Activated naive CD4-positive, alpha-beta T cell treated with anti-CD3 and anti-CD28 coated beads, Interleukin-2, amount 10 ng/mL, durations not matched to agents 7 days and 5 days (primary cell): ENCODE measurements around the gene ZSWIM5.

Experiments used
- CTCF ChIA-PET: fragments of 350-600 bp; sonication (Branson Sonifier 250); formaldehyde crosslinking; loops from one replicate; lab custom pipeline; 2021; ENCODE audit warnings: antibody characterized with exemption; lab: Charles Lee
- DNase-seq: peaks from one replicate; pipeline ENCODE4 v3.0.0-alpha.2; 2020
- H3K27ac Mint-ChIP-seq: one replicate; pipeline ENCODE4 v1.8.0; 2021; ENCODE audit warnings: mild to moderate bottlenecking, moderate library complexity, mixed read lengths
- H3K27me3 Mint-ChIP-seq: one replicate; pipeline ENCODE4 v1.8.0; 2021; ENCODE audit warnings: mild to moderate bottlenecking, mixed read lengths
- H3K36me3 Mint-ChIP-seq: one replicate; pipeline ENCODE4 v1.8.0; 2021; ENCODE audit warnings: mixed read lengths
- H3K4me1 Mint-ChIP-seq: one replicate; pipeline ENCODE4 v1.8.0; 2021; ENCODE audit warnings: mixed read lengths
- H3K4me3 Mint-ChIP-seq: one replicate; pipeline ENCODE4 v1.8.0; 2021; ENCODE audit warnings: mild to moderate bottlenecking, moderate library complexity, mixed read lengths
- H3K9me3 Mint-ChIP-seq: one replicate; pipeline ENCODE4 v1.8.0; 2021; ENCODE audit warnings: mixed read lengths

Gene ZSWIM5

DNA sequence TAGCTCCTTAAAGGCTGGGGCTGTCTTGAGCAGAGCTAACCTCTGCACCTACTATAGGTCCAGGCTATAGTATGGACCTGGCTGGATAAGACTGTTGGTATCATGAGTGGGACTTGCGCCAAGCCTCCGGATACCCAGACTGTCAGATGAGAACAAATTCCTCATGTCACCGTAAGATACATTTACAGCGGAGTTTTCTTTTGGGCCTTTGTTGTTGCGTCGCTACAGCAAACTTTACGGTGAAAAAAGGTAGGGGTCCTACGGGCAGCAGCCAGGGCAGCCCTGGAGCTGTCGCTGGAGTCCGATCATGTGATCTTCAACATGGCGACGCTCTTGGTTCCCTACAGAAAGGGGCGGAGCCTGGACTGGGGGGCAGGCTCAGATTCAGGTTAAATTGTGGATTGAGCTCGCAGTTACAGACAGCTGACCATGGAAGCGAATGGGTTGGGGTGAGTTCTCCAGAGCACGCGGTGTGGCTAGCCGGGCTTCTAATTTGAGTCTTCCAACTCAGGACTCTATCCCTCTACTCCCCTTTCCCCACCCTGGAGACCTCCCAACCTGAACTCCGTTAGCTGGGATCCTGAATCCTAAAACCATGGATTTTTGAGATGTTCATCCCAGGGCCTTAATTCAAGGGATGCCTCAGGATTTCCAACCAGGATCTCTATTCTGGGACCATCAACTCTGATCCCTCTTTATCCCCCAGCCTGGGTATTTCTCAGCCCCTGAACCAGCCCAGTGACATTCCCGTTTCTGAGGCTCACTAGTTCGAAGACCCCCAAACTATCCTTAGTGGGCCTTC is 194.4 kb downstream of the ZSWIM5 start, which contains the start of gene UROD:
UROD (plus strand) TSS at position 418 of the 802 bp plus-strand sequence; CDS start at position 430, 12 bp downstream.
- CTCF ChIA-PET: interaction anchor here (0.7 to 12.4 kb wide), 24 partner anchors 12 to 489 kb away, joined by 3 to 386 read pairs (median 4); partner anchors contain the start of genes BEST4, MUTYH, PLK3 and RNU5D-1
- DNase-seq: peak; percentile 95
- Mint-ChIP-seq H3K4me3 (peak within 1 kb of the TSS; percentile 74), H3K27me3 (no peaks in the 10 kb centered on the region), H3K27ac (peak within 1 kb of the TSS; percentile 88), H3K4me1 (peaks cover 42% of the 10 kb centered on the region), H3K36me3 (peaks cover 16% of the 10 kb centered on the region), H3K9me3 (no peaks in the 10 kb centered on the region)

DNA sequence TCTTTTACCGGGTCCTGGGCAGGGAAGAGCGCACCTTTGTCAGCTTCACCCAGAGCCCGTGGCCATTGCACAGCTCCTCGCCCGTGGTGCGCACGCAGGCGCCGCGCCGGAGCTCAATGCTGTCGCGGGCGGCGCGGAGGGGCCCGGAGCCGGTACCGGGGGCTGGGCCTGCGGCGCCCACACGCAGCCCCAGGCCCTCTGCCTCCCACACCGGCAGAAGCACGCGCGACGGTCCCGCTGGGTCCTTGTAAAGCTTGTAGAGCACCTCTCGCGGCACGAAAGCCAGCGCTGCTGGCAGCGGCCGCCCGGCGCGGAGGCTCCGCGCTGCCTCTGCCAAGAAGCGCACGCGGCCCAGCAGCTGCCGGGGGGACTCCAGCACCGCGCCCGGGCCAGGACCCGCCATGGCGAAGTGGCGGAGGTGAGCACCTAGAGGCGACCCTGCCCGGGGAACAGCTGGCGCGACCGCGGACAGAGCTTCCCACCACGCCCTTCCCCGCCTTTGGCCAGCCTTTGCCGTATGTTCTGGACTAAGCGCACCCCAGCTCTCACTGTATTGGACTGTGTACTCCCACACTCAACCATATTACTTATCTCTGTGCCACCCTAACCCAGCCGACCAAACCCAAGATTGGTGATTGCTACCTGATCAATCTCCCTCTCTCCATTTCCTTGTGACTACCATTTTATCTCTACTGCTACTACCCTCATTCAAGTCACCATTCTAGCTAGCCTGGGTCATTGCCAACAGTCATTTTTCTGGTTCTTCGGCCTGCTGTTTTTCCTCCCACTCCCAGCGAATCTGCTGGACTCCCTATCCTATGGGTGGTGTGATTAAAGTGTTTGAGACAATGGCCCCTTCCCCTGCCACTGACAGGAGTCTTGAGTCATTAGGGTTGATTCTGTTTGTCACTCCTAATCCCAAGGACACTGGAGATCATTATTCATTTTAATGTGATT is 195.3 kb downstream of the ZSWIM5 start, which contains the start of gene HECTD3:
HECTD3 (minus strand) TSS at position 470 of the 957 bp plus-strand sequence; CDS start at position 403, 67 bp downstream.
- Mint-ChIP-seq H3K9me3 (no peaks in the 10 kb centered on the region), H3K36me3 (peaks cover 16% of the 10 kb centered on the region), H3K4me1 (peaks cover 42% of the 10 kb centered on the region), H3K27ac (peak within 1 kb of the TSS; percentile 88), H3K4me3 (peak within 1 kb of the TSS; percentile 74), H3K27me3 (no peaks in the 10 kb centered on the region)
- peak; percentile 82 for DNase-seq
- CTCF ChIA-PET: interaction anchor here (0.6 to 12.4 kb wide), 20 partner anchors 11 to 490 kb away, joined by 3 to 386 read pairs (median 4); partner anchors contain the start of genes BEST4, PLK3, RNU5D-1 and TESK2

DNA sequence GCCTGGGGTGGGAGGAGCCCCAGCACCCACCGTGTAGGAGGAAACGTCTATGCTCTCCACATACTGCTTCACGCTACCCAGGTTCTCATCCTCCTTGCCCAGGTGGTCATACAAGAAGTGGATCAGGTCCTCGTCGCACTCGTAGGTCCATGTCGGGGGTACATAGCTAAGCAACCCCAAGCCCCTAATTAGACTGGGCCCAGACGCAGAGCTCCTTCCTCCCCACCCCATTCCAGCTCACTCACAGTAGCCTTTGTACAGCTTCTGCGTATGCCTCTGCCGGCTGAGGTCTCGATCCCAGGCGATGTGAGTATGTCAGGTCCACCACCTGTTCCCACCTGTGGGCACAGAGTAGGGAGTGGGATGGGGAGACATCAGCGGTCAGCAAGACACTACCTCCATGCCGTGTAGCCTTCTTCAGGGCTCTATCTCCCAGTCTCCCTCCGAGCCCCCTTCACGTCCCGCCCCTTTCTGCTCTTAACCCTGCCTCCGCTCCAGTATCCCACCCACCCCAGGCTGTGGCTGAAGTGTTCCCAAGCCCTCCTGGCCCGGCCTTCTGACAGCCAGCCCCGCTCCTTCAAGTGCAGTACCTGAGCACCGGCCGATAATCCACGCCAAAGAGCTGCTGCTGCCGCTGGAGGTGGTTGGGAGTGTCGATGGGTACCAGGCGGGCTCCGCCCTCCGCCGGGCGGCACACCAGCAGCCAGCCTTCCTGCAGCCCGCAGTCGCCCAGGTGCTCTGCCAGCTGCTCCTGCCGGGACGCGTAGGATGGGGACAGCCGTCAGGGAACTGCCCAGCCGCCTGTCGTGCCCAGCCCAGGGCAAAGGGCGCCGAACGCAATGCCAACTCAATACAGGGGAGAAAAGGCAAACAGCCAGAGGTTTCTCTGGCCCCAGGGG is 196.2 kb downstream of the ZSWIM5 start:
- CTCF ChIA-PET: interaction anchor here (0.5 to 12.4 kb wide), 12 partner anchors 22 to 483 kb away, joined by 3 to 386 read pairs (median 4); partner anchors contain the start of genes BEST4, PTCH2 and TESK2
- Mint-ChIP-seq H3K9me3 (no peaks in the 10 kb centered on the region), H3K27me3 (no peaks in the 10 kb centered on the region), H3K4me3 (peak overlapping the region; percentile 74), H3K27ac (peak overlapping the region; percentile 77), H3K4me1 (peaks cover 42% of the 10 kb centered on the region), H3K36me3 (peaks cover 21% of the 10 kb centered on the region)
- peak; percentile 60 for DNase-seq

DNA sequence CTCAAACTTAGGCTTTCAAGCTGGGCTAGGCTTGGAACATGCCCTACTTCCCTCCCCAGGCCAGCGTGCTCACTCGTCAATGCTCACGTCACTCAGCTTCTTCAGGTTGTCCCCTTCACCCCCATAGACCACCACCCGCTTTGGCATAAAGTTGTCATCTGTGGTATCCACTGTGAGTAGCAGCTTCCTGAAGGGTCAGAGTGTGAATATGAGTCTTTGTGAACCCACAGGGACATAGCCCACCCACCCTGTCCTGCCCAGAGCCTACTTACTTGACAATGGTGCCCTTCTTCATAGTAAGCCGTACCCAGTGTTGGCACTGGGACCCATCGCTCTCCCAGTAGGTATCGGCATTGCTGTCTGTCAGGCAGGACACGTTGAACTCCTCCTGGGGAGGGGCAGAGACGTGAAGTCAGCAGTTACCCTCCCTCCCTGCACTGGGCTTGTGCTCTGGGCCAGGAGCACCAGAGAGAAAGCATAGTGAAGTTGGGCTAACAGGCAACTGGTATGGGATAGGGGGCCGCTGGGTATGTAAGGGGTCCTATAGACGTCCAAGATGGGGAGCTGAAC is 197.0 kb downstream of the ZSWIM5 start:
- H3K27ac Mint-ChIP-seq: peak overlapping the region; percentile 77

DNA sequence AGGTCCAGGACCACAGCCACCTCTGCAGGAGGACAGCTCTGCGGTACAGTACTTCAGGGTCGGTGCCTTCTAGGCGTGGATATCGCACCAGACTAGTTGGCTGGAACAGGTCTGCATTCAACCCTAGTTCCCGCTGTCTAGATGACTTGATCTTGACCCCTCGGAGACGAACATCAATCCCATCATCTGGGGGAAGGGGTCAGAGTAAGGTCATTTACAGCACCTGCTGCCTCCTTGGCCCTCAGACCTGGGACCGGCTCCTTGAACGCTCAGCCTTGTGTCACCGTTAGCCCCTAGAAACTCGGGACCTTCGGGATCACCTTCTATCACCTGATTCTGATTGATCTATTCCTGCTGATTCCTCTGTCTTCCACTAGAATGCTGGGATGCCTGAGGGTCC is 197.9 kb downstream of the ZSWIM5 start:
- peaks cover 24% of the 10 kb centered on the region for H3K36me3 Mint-ChIP-seq
- H3K27me3 Mint-ChIP-seq: no peaks in the 10 kb centered on the region
- H3K4me3 Mint-ChIP-seq: no peak overlapping the region
- CTCF ChIA-PET: no interaction called here
- no peak for DNase-seq
- H3K27ac Mint-ChIP-seq: no peak overlapping the region
- H3K4me1 Mint-ChIP-seq: peaks cover 33% of the 10 kb centered on the region
- H3K9me3 Mint-ChIP-seq: no peaks in the 10 kb centered on the region

More for the DNA sequence above, 197.0 kb downstream of the ZSWIM5 start:
- Mint-ChIP-seq H3K4me1 (peaks cover 39% of the 10 kb centered on the region), H3K4me3 (peak overlapping the region; percentile 74), H3K9me3 (no peaks in the 10 kb centered on the region), H3K36me3 (peaks cover 24% of the 10 kb centered on the region), H3K27me3 (no peaks in the 10 kb centered on the region)
- CTCF ChIA-PET: interaction anchor here (0.7 to 12.4 kb wide), 3 partner anchors 65 to 290 kb away, joined by 3 to 386 read pairs (median 3); partner anchors contain the start of gene PTCH2
- DNase-seq: no peak

DNA sequence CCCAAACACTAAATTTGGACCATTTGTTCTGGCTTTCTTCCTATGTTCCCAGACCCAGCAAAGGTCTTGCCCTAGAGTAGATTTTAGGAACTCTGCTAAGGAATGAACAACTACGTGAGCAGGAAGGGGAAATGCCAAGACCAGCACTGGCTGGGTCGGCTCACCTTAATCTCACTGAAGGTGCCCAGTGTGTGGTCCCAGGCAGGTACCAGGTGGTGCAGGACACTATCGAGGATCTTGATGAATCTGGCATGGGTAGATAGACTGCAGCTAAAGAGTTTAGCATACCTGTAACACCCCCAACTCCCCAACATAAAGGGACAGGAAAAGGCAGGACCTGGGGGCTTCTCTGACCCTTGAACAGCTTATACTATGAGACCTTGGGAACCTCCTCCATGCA is 198.3 kb downstream of the ZSWIM5 start:
- CTCF ChIA-PET: no interaction called here
- no peak for DNase-seq
- peaks cover 26% of the 10 kb centered on the region for H3K36me3 Mint-ChIP-seq
- H3K4me3 Mint-ChIP-seq: no peak overlapping the region
- peaks cover 29% of the 10 kb centered on the region for H3K4me1 Mint-ChIP-seq
- no peak overlapping the region for H3K27ac Mint-ChIP-seq
- no peaks in the 10 kb centered on the region for H3K9me3 Mint-ChIP-seq
- no peaks in the 10 kb centered on the region for H3K27me3 Mint-ChIP-seq

DNA sequence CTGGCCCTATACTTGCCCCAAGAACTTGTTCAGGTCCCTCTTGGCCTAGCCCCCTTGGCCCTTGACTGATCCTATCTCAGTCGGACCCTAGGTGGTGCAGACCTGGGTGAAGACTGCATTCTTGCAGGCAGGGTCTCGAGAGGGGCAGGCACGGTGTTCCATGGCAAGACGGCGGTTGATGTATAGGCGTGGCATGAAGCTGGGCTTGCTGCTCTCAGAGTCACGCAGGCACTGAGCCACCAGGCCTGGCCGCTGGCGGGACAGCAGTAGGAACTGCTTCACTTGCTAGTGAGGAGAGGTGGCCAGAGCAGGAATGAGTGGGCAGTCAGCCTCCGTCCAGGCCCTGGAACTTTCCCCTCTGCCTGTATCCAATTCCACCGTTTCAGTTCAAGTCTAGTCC is 199.1 kb downstream of the ZSWIM5 start:
- Mint-ChIP-seq H3K27me3 (no peaks in the 10 kb centered on the region), H3K4me1 (peaks cover 23% of the 10 kb centered on the region), H3K4me3 (no peak overlapping the region), H3K9me3 (no peaks in the 10 kb centered on the region), H3K36me3 (peaks cover 32% of the 10 kb centered on the region), H3K27ac (no peak overlapping the region)
- CTCF ChIA-PET: no interaction called here
- no peak for DNase-seq

DNA sequence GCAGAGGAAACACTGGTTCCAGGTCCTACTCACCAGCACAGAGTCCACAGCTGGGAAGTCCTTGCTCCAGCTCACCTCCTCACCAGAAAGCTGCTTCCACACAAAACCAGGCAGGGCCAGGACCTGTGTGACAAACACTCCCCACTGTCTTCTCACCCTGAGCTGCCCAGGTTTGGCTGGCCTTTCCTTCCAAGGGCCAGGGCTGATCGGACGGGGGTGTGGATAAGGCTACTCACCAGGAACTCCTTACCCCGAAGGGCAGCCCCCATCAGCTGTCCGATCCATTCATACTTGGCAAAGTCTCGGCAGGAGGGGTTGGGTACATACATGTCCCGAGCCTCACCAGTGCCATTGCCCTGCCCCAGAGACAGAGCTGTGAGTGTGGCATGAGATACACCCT is 200.6 kb downstream of the ZSWIM5 start:
- Mint-ChIP-seq H3K9me3 (no peaks in the 10 kb centered on the region), H3K4me1 (peaks cover 17% of the 10 kb centered on the region), H3K27me3 (no peaks in the 10 kb centered on the region), H3K27ac (no peak overlapping the region), H3K36me3 (peaks cover 39% of the 10 kb centered on the region), H3K4me3 (no peak overlapping the region)
- CTCF ChIA-PET: interaction anchor here (0.8 to 1.3 kb wide), 2 partner anchors 10 to 12 kb away, joined by 3 read pairs; no protein-coding TSS in a partner anchor
- no peak for DNase-seq

DNA sequence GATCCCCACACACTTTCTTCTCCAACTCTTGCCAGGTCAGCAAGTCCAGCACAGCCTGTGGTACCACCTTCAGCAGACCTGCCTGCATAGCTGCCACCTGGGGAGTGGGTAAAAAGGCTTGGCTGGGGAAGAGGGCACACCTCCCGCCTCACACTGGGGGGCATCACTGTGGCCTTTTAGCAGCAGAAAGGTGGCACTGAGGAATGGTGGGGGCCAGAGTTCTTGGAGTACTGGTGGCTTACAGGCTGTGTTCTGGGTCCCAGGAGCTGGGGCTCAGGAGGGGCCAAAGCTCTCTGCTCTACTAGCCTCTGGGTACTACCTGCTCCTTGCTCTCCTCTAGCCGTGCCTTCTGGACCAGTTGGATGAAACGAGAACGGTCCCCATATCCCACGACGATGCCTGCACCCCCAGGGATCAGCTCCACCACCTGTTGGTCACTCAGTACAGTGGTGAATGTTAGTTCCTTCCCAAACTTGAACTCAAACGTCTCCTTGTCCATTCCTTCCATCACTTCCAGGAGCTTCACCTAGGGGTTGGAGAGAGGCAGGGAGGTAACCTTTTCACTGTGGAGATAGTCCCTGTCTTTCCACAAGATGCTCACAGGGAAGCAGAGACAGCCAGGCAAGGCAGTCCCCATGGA is 202.0 kb downstream of the ZSWIM5 start:
- Mint-ChIP-seq H3K27me3 (no peaks in the 10 kb centered on the region), H3K4me1 (peaks cover 11% of the 10 kb centered on the region), H3K9me3 (no peaks in the 10 kb centered on the region), H3K27ac (no peak overlapping the region), H3K36me3 (peaks cover 40% of the 10 kb centered on the region), H3K4me3 (no peak overlapping the region)
- CTCF ChIA-PET: interaction anchor here (1.3 kb wide), 1 partner anchor 14 kb away, joined by 3 read pairs; no protein-coding TSS in a partner anchor
- DNase-seq: no peak

DNA sequence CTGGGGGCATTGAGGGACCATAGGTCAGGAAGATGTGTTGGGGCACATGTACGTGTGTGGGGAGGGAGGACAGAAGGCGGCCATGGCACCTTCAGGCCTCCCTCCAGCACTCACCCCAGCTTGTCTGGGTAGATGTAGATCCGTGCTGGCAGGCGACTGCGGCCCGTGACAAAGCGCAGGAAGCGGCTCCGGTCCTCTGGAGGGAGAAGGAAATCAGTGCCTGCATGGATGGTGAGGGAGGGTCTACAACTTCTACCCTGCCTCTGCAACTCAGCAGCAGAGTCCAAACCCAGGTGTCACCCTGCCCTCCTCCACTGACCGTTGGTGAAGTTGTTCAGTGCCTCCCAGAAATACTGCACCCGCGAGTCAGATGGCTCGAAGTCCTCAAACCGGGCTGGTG is 202.7 kb downstream of the ZSWIM5 start:
- H3K4me3 Mint-ChIP-seq: no peak overlapping the region
- H3K9me3 Mint-ChIP-seq: no peaks in the 10 kb centered on the region
- peaks cover 40% of the 10 kb centered on the region for H3K36me3 Mint-ChIP-seq
- DNase-seq: no peak
- CTCF ChIA-PET: interaction anchor here (1.5 kb wide), 1 partner anchor 15 kb away, joined by 4 read pairs; no protein-coding TSS in a partner anchor
- no peak overlapping the region for H3K27ac Mint-ChIP-seq
- H3K4me1 Mint-ChIP-seq: peaks cover 8% of the 10 kb centered on the region
- H3K27me3 Mint-ChIP-seq: no peaks in the 10 kb centered on the region

DNA sequence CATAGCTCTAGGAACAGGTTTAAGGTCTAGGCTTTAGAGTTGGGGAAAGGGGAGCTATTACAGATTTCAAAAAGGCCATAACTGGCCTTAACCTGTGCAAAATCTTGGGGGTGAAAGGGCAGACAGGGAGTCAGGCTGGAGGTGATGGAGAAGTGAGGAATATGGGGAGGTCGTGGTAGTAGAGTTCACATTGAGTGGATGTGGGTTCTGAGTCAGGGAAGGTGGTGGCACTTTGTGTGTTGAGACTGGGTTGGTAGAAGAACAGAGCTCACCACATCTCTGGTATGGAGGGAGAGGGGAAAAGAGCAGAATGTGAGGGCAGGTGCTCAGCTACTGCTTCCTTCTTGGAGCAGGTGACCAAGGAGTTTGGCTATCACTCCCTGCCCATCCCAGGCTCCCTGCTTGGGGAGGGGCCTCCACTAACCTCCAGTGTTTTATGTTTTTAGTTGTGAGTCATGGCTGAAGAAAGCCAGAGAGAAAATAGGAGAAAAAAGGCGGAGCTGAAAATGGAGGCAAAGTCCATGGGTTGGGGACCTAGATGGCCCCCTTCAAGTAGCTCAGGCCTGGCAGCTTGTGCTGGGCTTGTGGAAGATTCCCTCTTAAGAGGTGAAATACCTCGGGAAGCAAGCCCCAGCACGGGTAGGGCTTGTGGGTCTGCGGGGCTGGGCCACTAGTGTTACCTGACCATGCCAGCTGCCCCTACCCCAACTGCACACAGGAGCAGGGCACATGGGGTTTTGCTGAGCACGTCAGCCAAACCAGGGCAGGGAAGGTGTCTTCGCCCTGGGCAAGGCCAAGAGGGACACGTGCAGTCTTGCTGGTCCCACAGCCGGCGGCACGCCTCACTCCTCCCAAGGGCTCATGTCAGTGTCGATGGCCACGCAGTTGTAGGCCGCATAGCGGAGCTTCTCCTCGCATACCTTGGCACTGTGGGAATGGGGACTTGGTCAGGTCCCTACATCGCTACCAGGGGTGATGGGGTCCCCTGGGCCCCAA is 203.5 kb downstream of the ZSWIM5 start:
- Mint-ChIP-seq H3K9me3 (no peaks in the 10 kb centered on the region), H3K4me1 (peaks cover 8% of the 10 kb centered on the region), H3K4me3 (no peak overlapping the region), H3K27me3 (no peaks in the 10 kb centered on the region), H3K27ac (no peak overlapping the region), H3K36me3 (peaks cover 35% of the 10 kb centered on the region)
- CTCF ChIA-PET: interaction anchor here (1.1 to 1.5 kb wide), 2 partner anchors 15 to 167 kb away, joined by 4 read pairs; no protein-coding TSS in a partner anchor
- no peak for DNase-seq
